ENCODE results near the gene SIGLEC7.

GRCh38 chr19:51139299-51140014 is 2.6 kb upstream of the SIGLEC7 start:
- no peak for TF ChIP-seq POLR2A (IDR thresholded peaks at IDR 0.05)
- TF ChIP-seq, protein P1, sequence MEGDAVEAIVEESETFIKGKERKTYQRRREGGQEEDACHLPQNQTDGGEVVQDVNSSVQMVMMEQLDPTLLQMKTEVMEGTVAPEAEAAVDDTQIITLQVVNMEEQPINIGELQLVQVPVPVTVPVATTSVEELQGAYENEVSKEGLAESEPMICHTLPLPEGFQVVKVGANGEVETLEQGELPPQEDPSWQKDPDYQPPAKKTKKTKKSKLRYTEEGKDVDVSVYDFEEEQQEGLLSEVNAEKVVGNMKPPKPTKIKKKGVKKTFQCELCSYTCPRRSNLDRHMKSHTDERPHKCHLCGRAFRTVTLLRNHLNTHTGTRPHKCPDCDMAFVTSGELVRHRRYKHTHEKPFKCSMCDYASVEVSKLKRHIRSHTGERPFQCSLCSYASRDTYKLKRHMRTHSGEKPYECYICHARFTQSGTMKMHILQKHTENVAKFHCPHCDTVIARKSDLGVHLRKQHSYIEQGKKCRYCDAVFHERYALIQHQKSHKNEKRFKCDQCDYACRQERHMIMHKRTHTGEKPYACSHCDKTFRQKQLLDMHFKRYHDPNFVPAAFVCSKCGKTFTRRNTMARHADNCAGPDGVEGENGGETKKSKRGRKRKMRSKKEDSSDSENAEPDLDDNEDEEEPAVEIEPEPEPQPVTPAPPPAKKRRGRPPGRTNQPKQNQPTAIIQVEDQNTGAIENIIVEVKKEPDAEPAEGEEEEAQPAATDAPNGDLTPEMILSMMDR (IDR thresholded peaks at IDR 0.05) = no peak
